HepG2 (cell line): ENCODE data around the gene EEIG1. TPM values are rescaled to one million over a fixed set of nuclear protein-coding genes. Genes with fewer than 3 reads are reported as not detected.

Experiments used
- FOXA1 ChIP-seq, 2 experiments: fragments of 450-650 bp in 1 of 2; sonication (generic) in 1 of 2; formaldehyde crosslinking in 1 of 2; IDR thresholded peaks; 2 replicates each; pipeline versions ENCODE4 v1.4.0 to v1.6.1; 2016 to 2020; ENCODE audit warnings: missing genetic modification reagents in 1 of 2
- HINFP ChIP-seq: sonication (generic); formaldehyde crosslinking; IDR thresholded peaks from 2 replicates; pipeline ENCODE4 v1.4.0; 2020; ENCODE audit warnings: low read depth, mild to moderate bottlenecking, missing genetic modification reagents
- MED13 ChIP-seq: sonication (generic); formaldehyde crosslinking; IDR thresholded peaks from 2 replicates; pipeline ENCODE4 v1.5.0; 2020; ENCODE audit warnings: missing genetic modification reagents
- MTA1 ChIP-seq: sonication (generic); formaldehyde crosslinking; IDR thresholded peaks from 2 replicates; pipeline ENCODE4 v1.4.0; 2020; ENCODE audit warnings: missing genetic modification reagents, mild to moderate bottlenecking, borderline replicate concordance
- ZNF235 ChIP-seq: sonication (generic); formaldehyde crosslinking; IDR thresholded peaks from 2 replicates; pipeline ENCODE4 v1.8.1; 2023; ENCODE audit warnings: mild to moderate bottlenecking, missing genetic modification reagents, borderline replicate concordance
- ZNF264 ChIP-seq: sonication (generic); formaldehyde crosslinking; IDR thresholded peaks from 2 replicates; pipeline ENCODE4 v1.4.0; 2020; ENCODE audit warnings: missing genetic modification reagents
- ZNF280D ChIP-seq: sonication (generic); formaldehyde crosslinking; IDR thresholded peaks from 2 replicates; pipeline ENCODE4 v1.5.1; 2020; ENCODE audit warnings: mild to moderate bottlenecking, missing genetic modification reagents
- ZNF296 ChIP-seq: sonication (generic); formaldehyde crosslinking; conservative IDR thresholded peaks from 2 replicates; pipeline ENCODE4 v1.5.0; 2020; ENCODE audit warnings: mild to moderate bottlenecking, missing genetic modification reagents
- ZNF317 ChIP-seq: sonication (generic); formaldehyde crosslinking; IDR thresholded peaks from 2 replicates; pipeline ENCODE4 v1.5.0; 2020; ENCODE audit warnings: mild to moderate bottlenecking, missing genetic modification reagents
- ZNF652 ChIP-seq: IDR thresholded peaks from 2 replicates; pipeline ENCODE4 v1.6.1; 2016; ENCODE audit warnings: low read depth, borderline replicate concordance
- ZSCAN25 ChIP-seq: sonication (generic); formaldehyde crosslinking; IDR thresholded peaks from 2 replicates; pipeline ENCODE4 v1.8.0; 2022; ENCODE audit warnings: mild to moderate bottlenecking, missing genetic modification reagents
- ZSCAN9 ChIP-seq: IDR thresholded peaks from 2 replicates; pipeline ENCODE4 v1.6.1; 2016; ENCODE audit warnings: borderline replicate concordance
- polyA plus RNA-seq, 8 experiments: library from polyadenylated mRNA; depleted of rRNA in 3 of 8; stranded (reverse) in 7 of 8; unstranded in 1 of 8; fragments of >200 nt; fragmentation: Illumina TruSeq in 4 of 8; extraction: Trizol in 4 of 8; gene quantifications; 2 replicates each; pipeline versions ENCODE4 v1.2.1 to v1.2.3, GENCODE V29; 2011 to 2016; ENCODE audit warnings: low read depth in 4 of 8, missing spikeins in 1 of 8, mixed read lengths in 1 of 8; ENCODE audit not compliant: insufficient read depth in 1 of 8
- total RNA-seq, 5 experiments: library from RNA; depleted of rRNA; stranded (reverse); fragments of >200 nt; fragmentation: Illumina TruSeq; extraction: Trizol; gene quantifications; 2 replicates each; pipeline ENCODE4 v1.2.3, GENCODE V29; 2016; ENCODE audit warnings: low read depth in 1 of 5
- TF ChIP-seq, protein P1 (sequence below), 2 experiments: fragments of 450-650 bp in 1 of 2; sonication (generic) in 1 of 2; formaldehyde crosslinking in 1 of 2; IDR thresholded peaks; 2 replicates each; pipeline versions ENCODE4 v1.6.1 to v1.8.0; 2016 to 2022; ENCODE audit warnings: antibody characterized with exemption in 1 of 2, mild to moderate bottlenecking in 1 of 2, missing genetic modification reagents in 1 of 2

EEIG1 gene
- total and polyA plus RNA-seq, 2 of the 13 experiments (the other 11 are each of a cell fraction or from before 2014, with no cell fraction given), result 16.6 to 25.2 TPM

DNA sequence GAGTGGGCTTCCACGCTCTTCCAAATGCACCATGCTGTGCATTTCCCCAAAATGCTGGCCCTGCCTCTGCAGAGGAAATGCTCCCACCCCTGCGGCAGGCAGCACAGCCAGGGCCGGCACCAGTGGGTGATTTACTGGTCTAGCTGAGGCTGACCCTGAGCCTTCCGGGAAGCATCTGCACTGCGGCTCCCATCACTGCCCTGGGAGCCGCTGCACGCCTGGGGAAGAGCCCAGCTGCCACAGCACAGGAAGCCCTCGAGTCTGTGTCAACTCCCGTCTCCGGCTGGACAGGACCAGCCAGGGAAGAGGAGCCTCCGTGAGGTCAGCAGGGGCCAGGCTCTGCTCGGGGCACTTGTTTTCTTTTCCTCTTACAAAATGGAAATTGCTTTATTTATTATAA, 25.1 kb upstream of the EEIG1 start (continued):
- TF ChIP-seq ZNF280D (CRISPR knock-in tag) (no peak), ZNF296 (no peak), ZNF652 (CRISPR knock-in tag) (no peak), ZNF317 (CRISPR knock-in tag) (0 out of 2 replicates have a peak, but pooled peaks have one; percentile 32), ZNF235 (CRISPR knock-in tag) (no peak), ZSCAN25 (no peak), FOXA1 (IDR thresholded peaks at IDR 0.05) (no peak), FOXA1 (CRISPR knock-in tag; IDR thresholded peaks at IDR 0.05) (peak; percentile 54), HINFP (CRISPR knock-in tag) (no peak), MTA1 (CRISPR knock-in tag) (no peak), ZNF264 (CRISPR knock-in tag) (no peak), ZSCAN9 (CRISPR knock-in tag) (peak; percentile 57; the same call in 1 of the 2 replicates), MED13 (CRISPR knock-in tag) (no peak)
- TF ChIP-seq, protein P1, sequence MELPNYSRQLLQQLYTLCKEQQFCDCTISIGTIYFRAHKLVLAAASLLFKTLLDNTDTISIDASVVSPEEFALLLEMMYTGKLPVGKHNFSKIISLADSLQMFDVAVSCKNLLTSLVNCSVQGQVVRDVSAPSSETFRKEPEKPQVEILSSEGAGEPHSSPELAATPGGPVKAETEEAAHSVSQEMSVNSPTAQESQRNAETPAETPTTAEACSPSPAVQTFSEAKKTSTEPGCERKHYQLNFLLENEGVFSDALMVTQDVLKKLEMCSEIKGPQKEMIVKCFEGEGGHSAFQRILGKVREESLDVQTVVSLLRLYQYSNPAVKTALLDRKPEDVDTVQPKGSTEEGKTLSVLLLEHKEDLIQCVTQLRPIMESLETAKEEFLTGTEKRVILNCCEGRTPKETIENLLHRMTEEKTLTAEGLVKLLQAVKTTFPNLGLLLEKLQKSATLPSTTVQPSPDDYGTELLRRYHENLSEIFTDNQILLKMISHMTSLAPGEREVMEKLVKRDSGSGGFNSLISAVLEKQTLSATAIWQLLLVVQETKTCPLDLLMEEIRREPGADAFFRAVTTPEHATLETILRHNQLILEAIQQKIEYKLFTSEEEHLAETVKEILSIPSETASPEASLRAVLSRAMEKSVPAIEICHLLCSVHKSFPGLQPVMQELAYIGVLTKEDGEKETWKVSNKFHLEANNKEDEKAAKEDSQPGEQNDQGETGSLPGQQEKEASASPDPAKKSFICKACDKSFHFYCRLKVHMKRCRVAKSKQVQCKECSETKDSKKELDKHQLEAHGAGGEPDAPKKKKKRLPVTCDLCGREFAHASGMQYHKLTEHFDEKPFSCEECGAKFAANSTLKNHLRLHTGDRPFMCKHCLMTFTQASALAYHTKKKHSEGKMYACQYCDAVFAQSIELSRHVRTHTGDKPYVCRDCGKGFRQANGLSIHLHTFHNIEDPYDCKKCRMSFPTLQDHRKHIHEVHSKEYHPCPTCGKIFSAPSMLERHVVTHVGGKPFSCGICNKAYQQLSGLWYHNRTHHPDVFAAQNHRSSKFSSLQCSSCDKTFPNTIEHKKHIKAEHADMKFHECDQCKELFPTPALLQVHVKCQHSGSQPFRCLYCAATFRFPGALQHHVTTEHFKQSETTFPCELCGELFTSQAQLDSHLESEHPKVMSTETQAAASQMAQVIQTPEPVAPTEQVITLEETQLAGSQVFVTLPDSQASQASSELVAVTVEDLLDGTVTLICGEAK (IDR thresholded peaks at IDR 0.05), result no peak
- TF ChIP-seq, protein P1 (CRISPR knock-in tag; IDR thresholded peaks at IDR 0.05), result no peak; the same call in 1 of the 2 replicates
